ENCODE measurements around the gene MYO1B. TPM values are rescaled to one million over a fixed set of nuclear protein-coding genes. Genes with fewer than 3 reads are reported as not detected.
A peak's percentile ranks its signal among the peaks of the same experiment; 100 is the strongest.

MYO1B gene
- total RNA-seq, 1 experiment from 2014 or later: 106 TPM

- H3K27ac ChIP-seq: no peak overlapping the region
Measured at GRCh38 chr2:191318037-191318728, 73.0 kb downstream of the MYO1B start.

GRCh38 chr2:191318729-191319078 lies 73.5 kb downstream of the MYO1B start:
- H3K27ac ChIP-seq: no peak overlapping the region
- H3K27me3 ChIP-seq (replicated peaks): no peaks in the 10 kb centered on the region
- no peak overlapping the region for H3K4me3 ChIP-seq
- no peaks in the 10 kb centered on the region for H3K9me3 ChIP-seq (replicated peaks)
- H3K4me1 ChIP-seq (replicated peaks): peaks cover 30% of the 10 kb centered on the region
- no peaks in the 10 kb centered on the region for H3K36me3 ChIP-seq
- DNase-seq (ENCODE audit: low read depth in 1 of 2, low spot score in 2 of 2): no peak

More at GRCh38 chr2:191318037-191318728, 73.0 kb downstream of the MYO1B start:
- no peak overlapping the region for H3K4me3 ChIP-seq
- H3K9me3 ChIP-seq (replicated peaks): no peaks in the 10 kb centered on the region
- H3K4me1 ChIP-seq (replicated peaks): peaks cover 30% of the 10 kb centered on the region
- no peaks in the 10 kb centered on the region for H3K36me3 ChIP-seq
- no peak for DNase-seq (ENCODE audit: low read depth in 1 of 2, low spot score in 2 of 2)
- H3K27me3 ChIP-seq (replicated peaks): no peaks in the 10 kb centered on the region

- Histone ChIP-seq H3K4me1 (replicated peaks) (peaks cover 30% of the 10 kb centered on the region), H3K36me3 (no peaks in the 10 kb centered on the region), H3K27me3 (replicated peaks) (no peaks in the 10 kb centered on the region), H3K4me3 (no peak overlapping the region), H3K27ac (peak overlapping the region; percentile 26; the same call in 1 of the 2 replicates), H3K9me3 (replicated peaks) (no peaks in the 10 kb centered on the region)
- DNase-seq (ENCODE audit: low read depth in 1 of 2, low spot score in 2 of 2): no peak
Measured at GRCh38 chr2:191319186-191319585, 74.0 kb downstream of the MYO1B start.

DNA sequence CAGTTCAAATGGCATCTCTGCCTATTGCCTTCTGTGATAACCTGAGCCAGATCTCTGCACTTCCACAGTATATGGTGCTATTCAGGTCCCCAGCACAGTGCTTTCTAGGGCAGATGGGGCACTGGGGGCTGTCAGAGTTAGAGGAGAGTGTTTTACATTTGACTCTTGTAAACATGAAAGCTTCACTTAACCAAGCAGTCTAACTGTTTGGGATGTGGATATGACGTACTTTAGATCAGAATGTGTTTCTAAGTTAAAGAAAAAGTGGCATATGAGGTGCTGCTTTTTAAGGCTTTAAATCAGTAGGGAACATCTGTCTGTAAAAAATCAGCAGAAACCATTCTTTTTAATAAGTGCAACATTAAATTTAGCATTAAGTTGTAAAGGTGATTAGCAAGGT lies 75.7 kb downstream of the MYO1B start:
- no peak for DNase-seq (ENCODE audit: low read depth in 1 of 2, low spot score in 2 of 2)
- Histone ChIP-seq H3K4me3 (no peak overlapping the region), H3K4me1 (replicated peaks) (peaks cover 34% of the 10 kb centered on the region), H3K36me3 (peaks cover 3% of the 10 kb centered on the region; the same call in 1 of the 2 replicates), H3K9me3 (replicated peaks) (no peaks in the 10 kb centered on the region), H3K27me3 (replicated peaks) (no peaks in the 10 kb centered on the region), H3K27ac (no peak overlapping the region)

DNA sequence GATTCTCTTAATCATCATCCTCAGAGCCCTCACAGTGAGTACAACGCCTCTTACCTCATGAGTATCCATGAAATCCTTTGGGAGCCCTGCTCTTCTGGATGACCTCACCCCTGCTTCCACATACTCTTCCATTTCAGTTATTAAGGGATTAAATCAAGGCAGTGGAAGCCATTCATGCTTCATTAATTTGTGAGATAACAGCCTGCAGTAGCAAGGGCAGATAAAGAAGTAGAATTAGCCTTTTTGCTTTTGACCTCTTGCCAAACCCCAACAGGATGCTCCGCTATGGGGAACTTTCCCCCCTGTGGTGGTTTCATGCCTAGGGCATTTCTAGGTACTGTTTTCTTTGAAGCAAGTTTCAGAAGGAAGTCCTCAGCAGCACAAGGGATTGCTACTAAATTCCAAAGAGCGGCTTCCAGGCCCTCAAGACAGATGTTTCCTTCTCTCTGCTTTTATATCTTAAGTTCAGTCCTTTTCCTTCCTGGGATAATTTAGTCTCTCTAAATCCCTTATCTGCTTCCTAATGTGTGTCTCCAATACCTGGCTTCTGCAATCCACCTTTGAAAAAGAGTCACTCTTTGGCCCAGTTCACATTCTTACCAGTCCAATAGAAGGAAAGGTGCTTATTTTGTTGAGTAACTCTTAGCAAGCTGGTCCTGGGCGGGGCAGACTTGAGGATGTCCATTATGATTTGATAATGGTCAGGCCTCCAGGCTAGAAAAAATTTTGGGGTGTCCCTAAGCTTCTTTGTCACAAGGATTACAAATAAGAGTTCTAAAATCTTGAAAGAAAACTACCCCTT lies 76.9 kb downstream of the MYO1B start:
- no peak for DNase-seq (ENCODE audit: low read depth in 1 of 2, low spot score in 2 of 2)
- H3K27me3 ChIP-seq (replicated peaks): no peaks in the 10 kb centered on the region
- H3K4me1 ChIP-seq (replicated peaks): peaks cover 34% of the 10 kb centered on the region
- H3K36me3 ChIP-seq: peaks cover 5% of the 10 kb centered on the region; the same call in 1 of the 2 replicates
- no peak overlapping the region for H3K4me3 ChIP-seq
- peak overlapping the region; percentile 9; the same call in 1 of the 2 replicates for H3K27ac ChIP-seq
- H3K9me3 ChIP-seq (replicated peaks): no peaks in the 10 kb centered on the region

- DNase-seq (ENCODE audit: low read depth in 1 of 2, low spot score in 2 of 2): no peak
- Histone ChIP-seq H3K4me1 (replicated peaks) (peaks cover 33% of the 10 kb centered on the region), H3K27me3 (replicated peaks) (no peaks in the 10 kb centered on the region), H3K4me3 (no peak overlapping the region), H3K36me3 (peaks cover 5% of the 10 kb centered on the region; the same call in 1 of the 2 replicates), H3K27ac (peak overlapping the region; percentile 9; the same call in 1 of the 2 replicates), H3K9me3 (replicated peaks) (no peaks in the 10 kb centered on the region)
Measured at GRCh38 chr2:191322828-191323506, 77.8 kb downstream of the MYO1B start.

DNA sequence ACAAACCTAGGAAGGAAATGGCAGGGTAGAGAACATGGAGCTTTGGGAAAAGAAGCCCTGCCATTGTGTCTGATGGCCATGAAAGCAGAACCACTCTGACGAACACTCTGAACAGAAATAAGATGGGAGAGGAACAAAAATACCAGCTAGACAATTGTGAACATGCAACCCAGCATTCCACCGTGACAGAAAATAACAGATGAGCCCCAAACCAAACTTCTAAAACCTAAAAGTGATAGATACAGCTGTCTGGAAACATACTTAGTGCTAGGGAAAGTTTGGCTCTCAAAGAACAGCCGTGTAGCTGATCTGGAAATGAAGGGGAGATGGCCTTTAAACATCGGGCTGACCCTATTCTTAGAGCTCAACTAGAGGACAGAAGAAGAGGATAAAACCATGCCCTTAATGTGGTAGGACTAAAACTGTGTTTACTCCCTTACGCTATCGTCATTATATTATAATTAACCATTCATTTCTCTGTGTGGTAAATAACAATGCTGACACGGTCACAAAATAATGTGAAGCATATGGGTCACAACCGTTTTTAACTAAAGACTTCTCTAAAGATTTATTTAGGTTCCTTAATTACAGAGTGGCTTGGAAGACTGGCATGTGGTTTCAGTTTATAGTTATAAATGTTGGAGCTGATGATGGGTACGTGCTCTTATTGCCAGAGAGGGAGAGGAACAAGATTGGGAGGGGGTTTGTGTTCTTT lies 80.6 kb downstream of the MYO1B start:
- H3K9me3 ChIP-seq (replicated peaks): no peaks in the 10 kb centered on the region
- H3K36me3 ChIP-seq: peaks cover 17% of the 10 kb centered on the region
- H3K4me1 ChIP-seq (replicated peaks): peaks cover 10% of the 10 kb centered on the region; the same call in 1 of the 2 replicates
- no peak overlapping the region for H3K27ac ChIP-seq
- H3K27me3 ChIP-seq (replicated peaks): no peaks in the 10 kb centered on the region
- DNase-seq (ENCODE audit: low read depth in 1 of 2, low spot score in 2 of 2): no peak
- no peak overlapping the region for H3K4me3 ChIP-seq

DNA sequence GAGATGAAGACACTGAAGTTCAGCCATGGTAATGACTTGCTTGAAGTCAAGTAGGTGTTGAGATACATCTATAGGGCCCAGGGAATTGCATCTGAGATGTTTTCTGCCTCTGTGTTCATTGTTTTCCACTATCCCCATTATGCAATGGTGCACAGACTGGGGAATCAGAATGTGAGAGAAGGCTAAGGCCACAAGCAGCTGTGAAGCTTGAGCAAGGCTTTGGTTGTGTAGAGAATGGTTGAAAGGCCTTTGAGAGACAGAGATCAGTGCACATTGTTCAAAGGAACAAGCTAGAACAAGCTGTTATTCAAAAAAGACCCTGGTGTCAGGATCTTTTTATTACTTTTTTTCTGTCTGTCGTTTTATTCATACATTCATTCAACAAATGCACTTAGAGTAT lies 82.3 kb downstream of the MYO1B start:
- Histone ChIP-seq H3K27me3 (replicated peaks) (no peaks in the 10 kb centered on the region), H3K4me3 (no peak overlapping the region), H3K4me1 (replicated peaks) (peaks cover 5% of the 10 kb centered on the region), H3K27ac (no peak overlapping the region), H3K9me3 (replicated peaks) (no peaks in the 10 kb centered on the region), H3K36me3 (peaks cover 23% of the 10 kb centered on the region)
- DNase-seq (ENCODE audit: low read depth in 1 of 2, low spot score in 2 of 2): no peak

- Histone ChIP-seq H3K4me1 (replicated peaks) (peaks cover 13% of the 10 kb centered on the region), H3K27ac (no peak overlapping the region), H3K4me3 (no peak overlapping the region), H3K9me3 (replicated peaks) (no peaks in the 10 kb centered on the region), H3K36me3 (peaks cover 31% of the 10 kb centered on the region), H3K27me3 (replicated peaks) (no peaks in the 10 kb centered on the region)
- DNase-seq (ENCODE audit: low read depth in 1 of 2, low spot score in 2 of 2): no peak
Measured at GRCh38 chr2:191328150-191328809, 83.1 kb downstream of the MYO1B start.

GRCh38 chr2:191329841-191330240 lies 84.6 kb downstream of the MYO1B start:
- DNase-seq (ENCODE audit: low read depth in 1 of 2, low spot score in 2 of 2): no peak
- Histone ChIP-seq H3K27ac (no peak overlapping the region), H3K9me3 (replicated peaks) (no peaks in the 10 kb centered on the region), H3K27me3 (replicated peaks) (no peaks in the 10 kb centered on the region), H3K36me3 (peaks cover 33% of the 10 kb centered on the region), H3K4me1 (replicated peaks) (peaks cover 27% of the 10 kb centered on the region), H3K4me3 (no peak overlapping the region)

- peak; percentile 64 to 86 for DNase-seq (ENCODE audit: low read depth in 1 of 2, low spot score in 2 of 2)
- H3K4me1 ChIP-seq (replicated peaks): peaks cover 23% of the 10 kb centered on the region
- peak overlapping the region; percentile 91 for H3K27ac ChIP-seq
- H3K27me3 ChIP-seq (replicated peaks): no peaks in the 10 kb centered on the region
- no peaks in the 10 kb centered on the region for H3K9me3 ChIP-seq (replicated peaks)
- no peak overlapping the region for H3K4me3 ChIP-seq
- H3K36me3 ChIP-seq: peaks cover 41% of the 10 kb centered on the region
Measured at GRCh38 chr2:191333911-191334357, 88.7 kb downstream of the MYO1B start.

DNA sequence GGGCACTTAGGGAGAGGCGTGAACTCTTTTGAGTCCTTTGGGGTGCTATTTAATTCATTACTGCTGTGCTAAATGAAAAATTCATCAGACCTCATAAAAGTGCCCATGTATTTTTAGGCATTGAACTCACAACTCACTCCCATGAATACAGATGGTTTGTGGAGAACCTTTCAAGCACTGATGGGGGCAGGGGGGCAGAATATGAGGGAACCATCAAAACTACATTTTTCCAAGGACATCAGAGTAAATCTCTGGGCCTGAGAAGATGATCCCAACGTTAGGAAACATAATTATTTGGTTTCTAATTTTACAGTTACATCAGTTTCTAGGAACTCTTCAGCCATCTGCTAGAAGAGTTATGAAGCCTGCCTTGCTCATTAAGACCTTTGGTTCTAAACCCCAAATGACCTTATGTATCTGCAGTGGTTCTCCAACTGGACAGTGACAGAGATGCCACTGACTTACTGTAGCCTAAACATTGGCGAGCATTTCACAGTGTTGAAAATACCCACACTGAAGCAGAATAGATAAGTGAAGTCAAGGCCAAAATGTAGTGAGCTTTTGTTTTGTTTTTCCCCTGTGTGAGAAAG lies 90.8 kb downstream of the MYO1B start:
- H3K27ac ChIP-seq: no peak overlapping the region
- H3K9me3 ChIP-seq (replicated peaks): no peaks in the 10 kb centered on the region
- peaks cover 23% of the 10 kb centered on the region for H3K4me1 ChIP-seq (replicated peaks)
- H3K36me3 ChIP-seq: peaks cover 29% of the 10 kb centered on the region
- no peaks in the 10 kb centered on the region for H3K27me3 ChIP-seq (replicated peaks)
- no peak for DNase-seq (ENCODE audit: low read depth in 1 of 2, low spot score in 2 of 2)
- H3K4me3 ChIP-seq: no peak overlapping the region
